ENCODE results near the gene CES1.

The CES1 gene

GRCh38 chr16:55846598-55847346 lies 13.9 kb upstream of the CES1 start:
- Histone ChIP-seq H2AFZ (ENCODE audit: low read length) (no peak overlapping the region), H3K9ac (ENCODE audit: low read length) (no peak overlapping the region), H3K79me2 (ENCODE audit: low read length) (no peaks in the 10 kb centered on the region), H3F3A (ENCODE audit: insufficient read depth, low read length) (no peaks in the 10 kb centered on the region), H3K27me3 (replicated peaks; ENCODE audit: insufficient read depth, low read length) (no peaks in the 10 kb centered on the region), H3K4me2 (ENCODE audit: low read depth, low read length) (no peak overlapping the region), H3K36me3 (replicated peaks; ENCODE audit: insufficient read depth, low read length) (no peaks in the 10 kb centered on the region), H3K27ac (ENCODE audit: low read length) (no peak overlapping the region), H4K20me1 (ENCODE audit: insufficient read depth, low read length) (no peaks in the 10 kb centered on the region), H3K9me2 (replicated peaks; ENCODE audit: insufficient read depth, low read length) (no peaks in the 10 kb centered on the region), H3K4me1 (ENCODE audit: low read length) (no peaks in the 10 kb centered on the region), H3K4me3 (ENCODE audit: low read length) (no peak overlapping the region), H3K9me3 (replicated peaks; ENCODE audit: insufficient read depth, low read length) (no peaks in the 10 kb centered on the region)
- TF ChIP-seq EZH2 (optimal IDR thresholded peaks at IDR 0.05; ENCODE audit: low read depth, low read length) (no peak), CTCF (IDR thresholded peaks at IDR 0.05; ENCODE audit: low read length) (no peak), EZH2phosphoT487 (IDR thresholded peaks at IDR 0.05; ENCODE audit: low read length) (no peak)
- no peak for DNase-seq

GRCh38 chr16:55843105-55843395 lies 10.2 kb upstream of the CES1 start:
- Histone ChIP-seq H2AFZ (ENCODE audit: low read length) (no peak overlapping the region), H4K20me1 (ENCODE audit: insufficient read depth, low read length) (no peaks in the 10 kb centered on the region), H3F3A (ENCODE audit: insufficient read depth, low read length) (no peaks in the 10 kb centered on the region), H3K27me3 (replicated peaks; ENCODE audit: insufficient read depth, low read length) (no peaks in the 10 kb centered on the region), H3K4me3 (ENCODE audit: low read length) (no peak overlapping the region), H3K9me2 (replicated peaks; ENCODE audit: insufficient read depth, low read length) (no peaks in the 10 kb centered on the region), H3K27ac (ENCODE audit: low read length) (no peak overlapping the region), H3K9me3 (replicated peaks; ENCODE audit: insufficient read depth, low read length) (no peaks in the 10 kb centered on the region), H3K9ac (ENCODE audit: low read length) (no peak overlapping the region), H3K4me2 (ENCODE audit: low read depth, low read length) (no peak overlapping the region), H3K36me3 (replicated peaks; ENCODE audit: insufficient read depth, low read length) (no peaks in the 10 kb centered on the region), H3K4me1 (ENCODE audit: low read length) (no peaks in the 10 kb centered on the region), H3K79me2 (ENCODE audit: low read length) (no peaks in the 10 kb centered on the region)
- TF ChIP-seq EZH2phosphoT487 (IDR thresholded peaks at IDR 0.05; ENCODE audit: low read length) (no peak), EZH2 (optimal IDR thresholded peaks at IDR 0.05; ENCODE audit: low read depth, low read length) (no peak), CTCF (IDR thresholded peaks at IDR 0.05; ENCODE audit: low read length) (no peak)
- no peak for DNase-seq

GRCh38 chr16:55842369-55843104 lies 9.6 kb upstream of the CES1 start:
- H4K20me1 ChIP-seq (ENCODE audit: insufficient read depth, low read length), result no peaks in the 10 kb centered on the region
- no peak overlapping the region for H3K4me3 ChIP-seq (ENCODE audit: low read length)

More at GRCh38 chr16:55842369-55843104, 9.6 kb upstream of the CES1 start:
- no peaks in the 10 kb centered on the region for H3K27me3 ChIP-seq (replicated peaks; ENCODE audit: insufficient read depth, low read length)
- no peak overlapping the region for H3K27ac ChIP-seq (ENCODE audit: low read length)
- H3K4me2 ChIP-seq (ENCODE audit: low read depth, low read length), result no peak overlapping the region
- H3K9ac ChIP-seq (ENCODE audit: low read length), result no peak overlapping the region
- H3K36me3 ChIP-seq (replicated peaks; ENCODE audit: insufficient read depth, low read length), result no peaks in the 10 kb centered on the region
- H3K9me3 ChIP-seq (replicated peaks; ENCODE audit: insufficient read depth, low read length), result no peaks in the 10 kb centered on the region
- TF ChIP-seq EZH2 (optimal IDR thresholded peaks at IDR 0.05; ENCODE audit: low read depth, low read length) (no peak), CTCF (IDR thresholded peaks at IDR 0.05; ENCODE audit: low read length) (peak; percentile 73)
- no peak overlapping the region for H2AFZ ChIP-seq (ENCODE audit: low read length)
- H3K4me1 ChIP-seq (ENCODE audit: low read length), result no peaks in the 10 kb centered on the region
- peak; percentile 49 for DNase-seq
- no peaks in the 10 kb centered on the region for H3K79me2 ChIP-seq (ENCODE audit: low read length)
- H3K9me2 ChIP-seq (replicated peaks; ENCODE audit: insufficient read depth, low read length), result no peaks in the 10 kb centered on the region
- H3F3A ChIP-seq (ENCODE audit: insufficient read depth, low read length), result no peaks in the 10 kb centered on the region

Measured in MM.1S (cell line).